HG03139 (cell line): ENCODE results near the gene MDN1.

Experiments used
- ATAC-seq: cut with Tn5 transposase; IDR thresholded peaks from one replicate; pipeline ENCODE4 v1.9.1; 2021; ENCODE audit not compliant: unreplicated experiment

Gene MDN1

DNA sequence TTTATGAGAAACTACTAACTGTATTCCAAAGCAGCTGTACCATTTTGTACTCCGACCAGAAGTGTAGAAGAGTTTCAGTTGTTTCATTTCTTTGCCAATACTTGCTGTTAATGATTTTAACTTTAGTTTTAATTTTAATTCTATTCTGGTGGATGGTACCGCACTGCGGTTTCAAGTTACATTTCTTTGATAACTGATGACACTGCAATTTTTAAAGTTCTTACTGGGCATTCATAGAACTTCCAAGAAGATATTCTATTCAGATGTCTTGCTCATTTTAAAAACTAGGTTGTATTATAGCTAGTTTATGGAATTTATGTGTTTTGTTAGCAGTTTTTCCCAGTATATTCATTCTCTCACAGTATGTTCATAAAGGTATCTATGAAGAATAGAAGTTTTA lies 117.2 kb downstream of the MDN1 start:
- ATAC-seq: no peak

GRCh38 chr6:89695667-89696066 lies 123.9 kb downstream of the MDN1 start:
- no peak for ATAC-seq

GRCh38 chr6:89694428-89694827 lies 125.2 kb downstream of the MDN1 start:
- ATAC-seq: no peak

- ATAC-seq: no peak
Measured at GRCh38 chr6:89693207-89693606, 126.4 kb downstream of the MDN1 start.

DNA sequence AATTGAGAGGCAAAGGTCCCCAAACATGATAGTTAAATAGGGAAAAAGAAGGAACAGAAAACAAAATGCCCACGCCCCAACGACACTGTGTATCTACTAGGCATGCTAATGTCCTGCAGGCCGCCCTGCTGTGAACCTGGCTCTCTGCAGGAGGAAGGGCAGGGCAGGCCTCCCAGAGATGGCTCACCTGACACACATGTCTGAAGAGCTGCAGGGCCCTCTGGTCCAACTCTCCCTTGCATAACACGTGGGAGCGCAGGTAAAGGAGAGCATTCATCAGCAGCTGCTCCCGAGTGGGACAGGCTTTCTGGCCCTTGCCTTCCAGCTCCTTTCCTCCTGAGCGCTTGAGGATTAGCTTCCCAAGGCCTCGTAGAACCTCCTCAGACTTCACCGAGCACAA lies 127.3 kb downstream of the MDN1 start:
- ATAC-seq: no peak

GRCh38 chr6:89690944-89691324 lies 128.7 kb downstream of the MDN1 start:
- ATAC-seq: no peak

GRCh38 chr6:89689732-89690131 lies 129.9 kb downstream of the MDN1 start:
- ATAC-seq: no peak

GRCh38 chr6:89688328-89688727 lies 131.3 kb downstream of the MDN1 start:
- ATAC-seq: no peak

DNA sequence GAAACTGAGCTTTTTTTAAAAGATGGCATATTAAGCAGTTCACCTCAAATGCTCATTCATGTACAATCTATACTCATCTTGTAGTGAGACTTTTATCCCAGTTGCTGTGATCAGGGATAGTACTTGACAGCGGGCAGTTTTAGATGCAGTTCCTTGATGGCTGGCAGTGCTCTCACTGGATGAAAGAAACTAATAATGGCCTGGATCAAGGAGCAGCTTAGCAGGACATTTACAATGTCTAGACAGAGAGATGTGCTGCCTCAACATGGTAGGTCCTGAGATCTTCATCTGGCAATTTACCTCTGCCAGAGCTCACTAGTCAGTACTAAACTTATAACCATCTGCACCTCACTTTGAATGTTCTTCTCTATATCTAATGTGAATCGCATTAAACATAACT lies 134.3 kb downstream of the MDN1 start:
- ATAC-seq: no peak

- ATAC-seq: no peak
Measured at GRCh38 chr6:89682991-89683390, 136.6 kb downstream of the MDN1 start.

DNA sequence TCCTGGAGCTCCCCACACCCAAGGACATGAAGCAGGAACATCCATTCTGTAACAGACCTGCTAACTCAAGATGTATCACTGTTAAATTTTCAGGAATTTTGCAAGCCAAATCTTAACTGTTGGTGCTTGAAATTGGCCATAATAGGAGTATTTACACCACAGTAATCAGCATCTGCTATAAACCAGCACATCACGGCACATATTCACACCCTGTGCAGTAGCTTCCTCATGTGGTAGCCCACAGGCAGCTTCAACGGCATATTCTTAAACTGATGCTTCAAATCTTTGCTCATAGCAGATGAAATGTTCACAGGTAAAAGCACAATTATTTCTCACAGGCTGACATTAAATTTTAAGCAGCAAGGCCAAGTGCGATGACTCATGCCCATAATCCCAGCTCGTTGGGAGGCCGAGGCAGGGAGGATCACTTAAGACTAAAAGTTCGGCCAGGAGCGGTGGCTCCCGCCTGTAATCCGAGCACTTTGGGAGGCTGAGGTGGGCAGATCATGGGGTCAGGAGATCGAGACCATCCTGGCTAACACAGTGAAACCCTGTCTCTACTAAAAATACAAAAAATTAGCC lies 137.5 kb downstream of the MDN1 start:
- no peak for ATAC-seq

GRCh38 chr6:89680551-89680950 lies 139.0 kb downstream of the MDN1 start:
- ATAC-seq: no peak

- ATAC-seq: no peak
Measured at GRCh38 chr6:89680150-89680549, 139.4 kb downstream of the MDN1 start.

DNA sequence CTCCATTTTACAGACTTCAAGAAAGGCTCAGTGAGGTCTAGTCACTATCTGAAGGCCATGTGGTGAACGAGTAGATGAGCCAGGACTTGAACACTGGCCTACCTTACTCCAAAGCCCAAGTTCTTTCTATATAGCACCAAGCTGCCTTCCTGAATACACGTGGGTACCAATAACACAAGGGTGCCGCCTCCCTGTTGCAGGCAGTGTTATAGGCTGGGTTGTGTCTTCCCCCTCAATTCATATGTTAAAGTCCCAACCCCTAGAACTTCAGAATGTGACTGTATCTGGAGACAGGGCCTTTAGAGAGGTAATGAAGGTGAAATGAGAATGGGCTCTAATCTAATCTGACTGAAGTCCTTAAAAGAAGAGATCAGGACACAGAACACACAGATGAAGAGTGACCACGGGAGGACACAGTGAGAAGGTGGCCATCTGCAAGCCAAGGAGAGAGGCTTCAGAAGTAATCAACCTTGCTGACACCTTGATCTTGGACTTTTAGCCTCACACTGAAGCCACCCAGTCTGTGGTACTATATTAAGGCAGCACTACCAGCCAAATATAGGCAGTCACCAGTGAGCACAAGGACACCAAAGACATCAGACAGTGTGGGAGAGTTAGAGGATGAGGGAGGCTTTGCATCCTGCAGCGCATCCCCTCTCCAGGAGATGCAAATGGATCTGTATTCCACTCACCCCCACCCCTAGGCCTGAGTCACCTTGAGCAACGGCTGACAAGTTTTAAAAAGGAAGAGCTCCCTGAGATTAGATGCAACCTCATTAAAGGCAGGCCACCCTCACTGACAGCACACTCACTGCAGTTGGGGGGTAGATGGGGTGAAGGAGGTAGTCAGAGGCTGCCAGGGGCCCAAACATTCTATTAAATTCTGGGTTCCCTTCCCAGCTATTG lies 140.1 kb downstream of the MDN1 start:
- no peak for ATAC-seq

GRCh38 chr6:89678531-89678930 lies 141.1 kb downstream of the MDN1 start:
- no peak for ATAC-seq

DNA sequence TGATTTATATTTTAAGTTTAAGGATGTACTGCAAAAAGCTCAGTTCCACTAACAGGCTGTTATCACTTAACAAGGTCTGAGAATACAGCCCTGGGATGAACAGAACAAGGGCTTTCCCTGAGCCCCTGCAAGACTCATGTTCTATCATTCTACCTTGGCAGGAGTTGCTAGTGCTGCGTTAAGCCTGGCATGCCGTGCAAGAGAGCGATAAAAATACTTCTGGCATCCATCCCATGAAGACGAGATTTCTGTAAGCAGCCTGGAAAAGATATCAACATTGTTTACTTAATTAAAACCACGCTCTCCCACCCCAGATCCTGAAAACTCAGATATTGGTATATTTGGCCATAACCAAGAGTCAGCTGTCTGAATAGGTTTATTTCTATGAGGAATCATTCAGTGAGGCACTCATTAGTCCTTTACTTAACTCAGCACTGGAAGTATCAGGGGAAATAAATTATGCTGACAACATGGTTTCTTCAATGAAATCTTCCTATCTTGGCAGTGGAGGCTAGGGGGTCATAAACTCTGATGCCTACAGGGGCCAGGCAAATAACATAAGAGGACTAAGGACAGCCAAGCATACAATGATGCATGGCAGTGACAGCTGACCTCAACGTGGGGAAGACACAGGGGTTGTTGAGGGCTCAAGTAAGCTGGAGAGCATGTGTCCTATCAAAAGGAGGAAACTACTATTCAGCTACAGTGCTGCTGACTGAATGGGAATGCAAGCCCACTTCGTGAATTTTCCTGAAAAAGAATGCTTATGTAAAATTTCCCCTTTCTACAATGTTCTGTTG lies 143.4 kb downstream of the MDN1 start:
- ATAC-seq: no peak

DNA sequence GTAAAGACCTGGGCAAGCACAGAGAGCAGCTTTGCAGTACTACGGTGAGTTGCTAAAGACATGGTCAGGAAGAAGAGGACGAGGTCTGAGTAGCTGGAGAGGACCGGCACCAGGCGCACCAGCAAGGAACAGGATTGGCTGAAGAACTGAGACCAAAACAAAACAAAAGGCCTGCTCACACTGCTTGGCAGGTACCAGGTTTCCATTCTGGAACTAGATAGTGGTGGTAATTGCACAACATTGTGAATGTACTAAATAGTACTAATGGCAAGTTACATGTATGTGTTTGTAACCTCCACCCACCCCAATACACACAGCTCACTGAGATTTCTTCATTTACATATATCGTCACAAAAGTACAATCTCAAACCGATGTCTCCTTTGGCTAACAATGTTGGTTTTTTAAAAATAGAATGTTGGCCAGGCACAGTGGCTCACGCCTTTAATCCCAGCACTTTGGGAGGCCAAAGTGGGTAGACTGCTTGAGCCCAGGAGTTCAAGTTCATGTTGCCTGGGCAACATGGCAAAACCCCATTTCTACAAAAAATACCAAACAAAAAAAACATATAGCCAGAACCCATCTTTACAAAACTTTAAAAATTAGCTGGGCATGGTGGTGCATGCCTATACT lies 148.5 kb downstream of the MDN1 start:
- ATAC-seq: no peak

DNA sequence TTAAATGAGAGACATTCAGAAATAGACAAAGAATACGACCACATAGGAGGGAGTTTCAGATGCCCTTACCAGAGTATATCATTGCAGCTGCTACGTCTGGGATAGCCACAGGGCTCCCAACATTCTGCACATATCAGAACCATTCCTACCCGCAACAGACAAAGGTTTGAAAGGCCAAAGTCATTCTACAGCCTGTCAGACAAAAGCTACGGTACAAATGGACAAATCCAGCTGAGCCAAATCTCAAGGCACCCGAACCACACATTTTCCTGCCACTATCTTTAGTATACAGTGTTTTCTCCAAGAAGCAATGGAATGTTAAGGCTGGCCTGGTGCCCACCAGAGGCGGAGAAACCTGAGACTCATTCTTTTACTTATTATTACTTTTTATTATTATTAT lies 150.6 kb downstream of the MDN1 start:
- ATAC-seq: no peak

DNA sequence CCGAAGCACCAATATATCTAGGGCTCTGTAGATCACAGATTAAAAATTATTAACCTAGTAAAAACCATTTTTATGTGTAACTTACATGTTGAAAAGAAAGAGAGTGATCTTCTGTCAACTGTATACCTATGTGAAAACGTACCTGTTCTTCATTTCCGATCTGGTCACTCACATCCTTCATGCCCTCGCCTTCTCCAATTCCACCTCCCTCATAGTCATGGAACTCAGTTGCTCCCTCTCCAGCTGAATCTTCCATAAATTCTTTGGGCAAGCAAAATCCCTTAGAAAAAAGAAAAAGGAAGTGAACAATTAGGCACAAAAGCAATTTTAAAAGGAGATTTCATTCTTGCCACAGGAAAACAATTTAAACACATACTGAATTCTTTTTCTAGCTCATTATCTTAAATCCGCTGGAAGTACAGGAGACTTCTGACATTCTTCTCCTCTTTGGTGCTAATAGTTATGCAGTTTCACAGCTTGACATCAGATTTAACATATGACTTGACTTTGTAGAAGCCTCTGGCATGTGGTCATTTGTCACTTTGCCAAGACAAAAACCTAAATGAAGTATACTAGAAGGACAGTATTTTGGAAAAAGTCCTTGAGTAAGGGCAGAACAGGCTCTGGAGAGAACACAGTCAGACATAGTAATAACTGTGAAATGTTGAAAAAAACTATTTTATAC lies 151.6 kb downstream of the MDN1 start:
- no peak for ATAC-seq

- ATAC-seq: no peak
Measured at GRCh38 chr6:89662659-89663223, 156.9 kb downstream of the MDN1 start.
